ENCODE measurements around the gene RHOA.

RHOA gene

GRCh38 chr3:49412632-49413337, 1.0 kb upstream of the RHOA start:
- peaks cover 0 to 25% of the 10 kb centered on the region in 2 experiments; a peak in 1 of 3 replicates for H3K36me3 ChIP-seq (ENCODE audit: control insufficient read depth in 2 of 2, insufficient read depth in 1 of 2, low read length in 2 of 2)
- ChIA-PET CTCF (interaction anchor here (0.6 to 1.0 kb wide), 3 partner anchors 36 to 127 kb away, joined by 3 read pairs; no protein-coding TSS in a partner anchor), POLR2A (interaction anchor here (0.6 to 1.9 kb wide), 10 partner anchors 11 to 391 kb away, joined by 3 to 33 read pairs (median 5); partner anchors contain the start of genes DAG1, NDUFAF3 and USP4)
- H3K4me3 ChIP-seq (ENCODE audit: low read depth, low read length), result peak overlapping the region; percentile 98
- H3K27ac ChIP-seq (ENCODE audit: extremely low read depth, low read depth, low read length), result peak overlapping the region; percentile 72
- H3K9me3 ChIP-seq (ENCODE audit: control insufficient read depth, insufficient read depth, low read depth, low read length), result no peaks in the 10 kb centered on the region
- TF ChIP-seq SCRT2 (tag by site-specific recombination; IDR thresholded peaks at IDR 0.05) (no peak), ZNF747 (tag by site-specific recombination; IDR thresholded peaks at IDR 0.05) (no peak), ZBTB8A (tag by site-specific recombination; IDR thresholded peaks at IDR 0.05) (no peak), SETDB1 (IDR thresholded peaks at IDR 0.05; ENCODE audit: insufficient read length, low read length) (no peak), ZBTB20 (tag by site-specific recombination; IDR thresholded peaks at IDR 0.05) (peak; percentile 38; the same call in 1 of the 2 replicates), ZNF645 (tag by site-specific recombination; IDR thresholded peaks at IDR 0.05) (no peak), ZNF501 (tag by site-specific recombination; IDR thresholded peaks at IDR 0.05) (no peak), TCF7L2 (IDR thresholded peaks at IDR 0.05; ENCODE audit: borderline replicate concordance, low read depth, low read length) (no peak), ZNF677 (tag by site-specific recombination; IDR thresholded peaks at IDR 0.05) (no peak), SP2 (tag by site-specific recombination; IDR thresholded peaks at IDR 0.05) (no peak), AEBP2 (tag by site-specific recombination; IDR thresholded peaks at IDR 0.05; ENCODE audit: borderline replicate concordance) (no peak), ZNF549 (tag by site-specific recombination; IDR thresholded peaks at IDR 0.05) (no peak), ZNF423 (tag by site-specific recombination; IDR thresholded peaks at IDR 0.05) (no peak), PRDM10 (tag by site-specific recombination; IDR thresholded peaks at IDR 0.05) (peak; percentile 48; the same call in 1 of the 2 replicates), ZNF416 (tag by site-specific recombination; IDR thresholded peaks at IDR 0.05) (no peak), ZNF211 (tag by site-specific recombination; IDR thresholded peaks at IDR 0.05; ENCODE audit: low read depth) (no peak), ZSCAN23 (tag by site-specific recombination; IDR thresholded peaks at IDR 0.05) (no peak), KLF17 (tag by site-specific recombination; IDR thresholded peaks at IDR 0.05) (0 out of 2 replicates have a peak, but pooled peaks have one; percentile 7), GLI2 (tag by site-specific recombination; IDR thresholded peaks at IDR 0.05; ENCODE audit: borderline replicate concordance, low read depth) (no peak), ZNF596 (tag by site-specific recombination; IDR thresholded peaks at IDR 0.05) (no peak), ZNF202 (tag by site-specific recombination; IDR thresholded peaks at IDR 0.05; ENCODE audit: borderline replicate concordance) (no peak), ZNF350 (tag by site-specific recombination; IDR thresholded peaks at IDR 0.05) (no peak), ZNF626 (tag by site-specific recombination; IDR thresholded peaks at IDR 0.05) (no peak), ZNF560 (tag by site-specific recombination; IDR thresholded peaks at IDR 0.05; ENCODE audit: borderline replicate concordance) (no peak), ZFP41 (tag by site-specific recombination; IDR thresholded peaks at IDR 0.05; ENCODE audit: borderline replicate concordance) (no peak), SP7 (tag by site-specific recombination; IDR thresholded peaks at IDR 0.05) (no peak)
- peaks cover 4% of the 10 kb centered on the region; the same call in 1 of the 2 replicates for H3K4me1 ChIP-seq (ENCODE audit: control insufficient read depth, insufficient read depth, low read length)

Measured in HEK293 (cell line).